ENCODE data around the gene PRPSAP2.

DNA sequence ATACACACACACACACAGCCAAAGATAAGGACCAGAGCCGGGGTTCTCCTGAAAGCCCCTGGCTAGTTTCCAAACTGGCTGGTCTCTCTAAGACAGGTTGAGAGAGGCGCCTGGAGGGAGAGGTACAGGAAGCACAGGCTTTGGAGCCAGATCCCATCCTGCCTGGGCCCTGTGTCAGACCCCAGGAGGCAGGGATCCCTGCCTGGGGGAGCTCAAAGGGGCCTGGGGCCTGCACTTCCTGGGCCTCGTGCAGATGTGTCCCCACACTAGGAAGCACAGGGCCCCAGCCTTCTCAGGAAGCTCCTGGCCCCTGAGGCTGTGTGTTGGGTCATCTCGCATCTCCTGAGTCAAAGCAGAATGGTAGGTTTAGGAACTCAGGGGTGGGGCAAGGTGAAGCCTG, 110.0 kb downstream of the PRPSAP2 start:
- TF ChIP-seq, protein P1, sequence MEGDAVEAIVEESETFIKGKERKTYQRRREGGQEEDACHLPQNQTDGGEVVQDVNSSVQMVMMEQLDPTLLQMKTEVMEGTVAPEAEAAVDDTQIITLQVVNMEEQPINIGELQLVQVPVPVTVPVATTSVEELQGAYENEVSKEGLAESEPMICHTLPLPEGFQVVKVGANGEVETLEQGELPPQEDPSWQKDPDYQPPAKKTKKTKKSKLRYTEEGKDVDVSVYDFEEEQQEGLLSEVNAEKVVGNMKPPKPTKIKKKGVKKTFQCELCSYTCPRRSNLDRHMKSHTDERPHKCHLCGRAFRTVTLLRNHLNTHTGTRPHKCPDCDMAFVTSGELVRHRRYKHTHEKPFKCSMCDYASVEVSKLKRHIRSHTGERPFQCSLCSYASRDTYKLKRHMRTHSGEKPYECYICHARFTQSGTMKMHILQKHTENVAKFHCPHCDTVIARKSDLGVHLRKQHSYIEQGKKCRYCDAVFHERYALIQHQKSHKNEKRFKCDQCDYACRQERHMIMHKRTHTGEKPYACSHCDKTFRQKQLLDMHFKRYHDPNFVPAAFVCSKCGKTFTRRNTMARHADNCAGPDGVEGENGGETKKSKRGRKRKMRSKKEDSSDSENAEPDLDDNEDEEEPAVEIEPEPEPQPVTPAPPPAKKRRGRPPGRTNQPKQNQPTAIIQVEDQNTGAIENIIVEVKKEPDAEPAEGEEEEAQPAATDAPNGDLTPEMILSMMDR (IDR thresholded peaks at IDR 0.05; ENCODE audit: poor library complexity, severe bottlenecking): no peak
- no peak for TF ChIP-seq POLR2AphosphoS5 (IDR thresholded peaks at IDR 0.05)
- TF ChIP-seq, protein P2, sequence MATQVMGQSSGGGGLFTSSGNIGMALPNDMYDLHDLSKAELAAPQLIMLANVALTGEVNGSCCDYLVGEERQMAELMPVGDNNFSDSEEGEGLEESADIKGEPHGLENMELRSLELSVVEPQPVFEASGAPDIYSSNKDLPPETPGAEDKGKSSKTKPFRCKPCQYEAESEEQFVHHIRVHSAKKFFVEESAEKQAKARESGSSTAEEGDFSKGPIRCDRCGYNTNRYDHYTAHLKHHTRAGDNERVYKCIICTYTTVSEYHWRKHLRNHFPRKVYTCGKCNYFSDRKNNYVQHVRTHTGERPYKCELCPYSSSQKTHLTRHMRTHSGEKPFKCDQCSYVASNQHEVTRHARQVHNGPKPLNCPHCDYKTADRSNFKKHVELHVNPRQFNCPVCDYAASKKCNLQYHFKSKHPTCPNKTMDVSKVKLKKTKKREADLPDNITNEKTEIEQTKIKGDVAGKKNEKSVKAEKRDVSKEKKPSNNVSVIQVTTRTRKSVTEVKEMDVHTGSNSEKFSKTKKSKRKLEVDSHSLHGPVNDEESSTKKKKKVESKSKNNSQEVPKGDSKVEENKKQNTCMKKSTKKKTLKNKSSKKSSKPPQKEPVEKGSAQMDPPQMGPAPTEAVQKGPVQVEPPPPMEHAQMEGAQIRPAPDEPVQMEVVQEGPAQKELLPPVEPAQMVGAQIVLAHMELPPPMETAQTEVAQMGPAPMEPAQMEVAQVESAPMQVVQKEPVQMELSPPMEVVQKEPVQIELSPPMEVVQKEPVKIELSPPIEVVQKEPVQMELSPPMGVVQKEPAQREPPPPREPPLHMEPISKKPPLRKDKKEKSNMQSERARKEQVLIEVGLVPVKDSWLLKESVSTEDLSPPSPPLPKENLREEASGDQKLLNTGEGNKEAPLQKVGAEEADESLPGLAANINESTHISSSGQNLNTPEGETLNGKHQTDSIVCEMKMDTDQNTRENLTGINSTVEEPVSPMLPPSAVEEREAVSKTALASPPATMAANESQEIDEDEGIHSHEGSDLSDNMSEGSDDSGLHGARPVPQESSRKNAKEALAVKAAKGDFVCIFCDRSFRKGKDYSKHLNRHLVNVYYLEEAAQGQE (IDR thresholded peaks at IDR 0.05; ENCODE audit: borderline replicate concordance): no peak
- no peak for TF ChIP-seq EP300 (conservative IDR thresholded peaks at IDR 0.05; ENCODE audit: poor library complexity, severe bottlenecking)
- no peak for TF ChIP-seq SMC3 (conservative IDR thresholded peaks at IDR 0.05; ENCODE audit: poor library complexity)

Measured in neural cell (in vitro differentiated cells).